HCT116 (cell line): Measurements from ENCODE around the gene VPS35L. TPM values are rescaled to one million over a fixed set of nuclear protein-coding genes. Genes with fewer than 3 reads are reported as not detected.

Experiments
- ATAC-seq: fragments of 200-7000 bp; cut with Tn5 transposase; 2 replicates; pipeline ENCODE4 v1.9.1; 2020; ENCODE audit warnings: mild to moderate bottlenecking, moderate library complexity
- BruUV-seq: library from RNA; stranded (reverse); fragments of 400-500 nt; replicated peaks from 2 replicates; lab custom pipeline; 2021; lab: Mats Ljungman, UMichigan
- CTCF ChIA-PET: fragments of 300-600 bp; sonication (Branson Sonifier 250); formaldehyde crosslinking; loops from one replicate; lab custom pipeline; 2021; ENCODE audit warnings: antibody characterized with exemption; lab: Charles Lee
- POLR2A ChIA-PET: fragments of 300-600, 350-600 bp; sonication (Branson Sonifier 250); formaldehyde crosslinking; loops from one replicate; lab custom pipeline; 2021; ENCODE audit warnings: antibody characterized with exemption; lab: Charles Lee
- RAD21 ChIA-PET, 2 experiments: fragments of 300-600 bp; sonication (Branson Sonifier 250); formaldehyde crosslinking; loops; one replicate each; lab custom pipeline; 2023; ENCODE audit warnings: low total read pairs in 2 of 2; ENCODE audit not compliant: uncharacterized antibody in 2 of 2, unreplicated experiment in 2 of 2, low non-redundant PET in 1 of 2; lab: Charles Lee
- DNase-seq: peaks from one replicate; pipeline ENCODE4 v3.0.0-alpha.2; 2010; ENCODE audit warnings: low read depth, low spot score
- H2AFZ ChIP-seq: fragments of 200-600 bp; shearing (Covaris generic), sonication (generic); 2 replicates; pipeline ENCODE4 v1.6.1; 2017; ENCODE audit warnings: low read depth, mixed run types, mixed read lengths, antibody characterized with exemption, low read length; ENCODE audit not compliant: poor library complexity, severe bottlenecking
- H3K27ac ChIP-seq: 2 replicates; pipeline ENCODE4 v1.5.1; 2012; ENCODE audit warnings: low read depth, low read length
- H3K27me3 ChIP-seq: fragments of 200-600 bp; sonication (generic); 2 replicates; pipeline ENCODE4 v1.6.1; 2016; ENCODE audit warnings: mixed run types, low read length, mixed read lengths; ENCODE audit not compliant: insufficient read depth
- H3K36me3 ChIP-seq, 2 experiments: fragments of 200-500 bp in 1 of 2; fragments of 200-600 bp in 1 of 2; sonication (Bioruptor generic) in 1 of 2; sonication (generic) in 1 of 2; 2 replicates each; pipeline versions ENCODE4 v1.5.1 to v1.6.1; 2014 to 2016; ENCODE audit warnings: low read length in 2 of 2, inconsistent platforms in 1 of 2, mixed read lengths in 1 of 2, mixed run types in 1 of 2; ENCODE audit not compliant: insufficient read depth in 2 of 2, control insufficient read depth in 1 of 2
- H3K4me1 ChIP-seq, 2 experiments: fragments of 200-600 bp in 1 of 2; sonication (generic) in 1 of 2; 2 replicates each; pipeline versions ENCODE4 v1.5.1 to v1.6.1; 2012 to 2017; ENCODE audit warnings: low read length in 2 of 2, inconsistent platforms in 1 of 2, mild to moderate bottlenecking in 1 of 2, mixed read lengths in 1 of 2, mixed run types in 1 of 2, moderate library complexity in 1 of 2; ENCODE audit not compliant: insufficient read depth in 2 of 2, control insufficient read depth in 1 of 2
- H3K4me2 ChIP-seq: fragments of 200-600 bp; sonication (generic); 2 replicates; pipeline ENCODE4 v1.6.1; 2017; ENCODE audit warnings: mixed run types, low read length, mixed read lengths
- H3K4me3 ChIP-seq, 2 experiments: fragments of 200-600 bp in 1 of 2; sonication (generic) in 1 of 2; replicated peaks in 1 of 2; 2 replicates each; pipeline ENCODE4 v1.5.1; 2011 to 2016; ENCODE audit warnings: low read length in 2 of 2, control low read depth in 1 of 2, low read depth in 1 of 2, mild to moderate bottlenecking in 1 of 2, mixed read lengths in 1 of 2, mixed run types in 1 of 2
- H3K79me2 ChIP-seq: fragments of 200-600 bp; sonication (generic); 2 replicates; pipeline ENCODE4 v1.6.1; 2017; ENCODE audit warnings: mild to moderate bottlenecking, mixed run types, low read length, moderate library complexity, mixed read lengths; ENCODE audit not compliant: insufficient read depth
- H3K9ac ChIP-seq: fragments of 200-600 bp; sonication (generic); 2 replicates; pipeline ENCODE4 v1.6.1; 2016; ENCODE audit warnings: low read length, mixed read lengths
- H3K9me2 ChIP-seq: fragments of 200-600 bp; sonication (generic), shearing (Covaris generic); 2 replicates; pipeline ENCODE4 v1.6.1; 2017; ENCODE audit warnings: mixed run types, mild to moderate bottlenecking, moderate library complexity; ENCODE audit not compliant: insufficient read depth
- H3K9me3 ChIP-seq, 2 experiments: fragments of 200-500 bp in 1 of 2; fragments of 200-600 bp in 1 of 2; sonication (Bioruptor generic) in 1 of 2; sonication (generic) in 1 of 2; 2 replicates each; pipeline ENCODE4 v1.6.1; 2014 to 2017; ENCODE audit warnings: low read length in 2 of 2, mixed read lengths in 2 of 2, inconsistent platforms in 1 of 2, low read depth in 1 of 2, mild to moderate bottlenecking in 1 of 2, mixed run types in 1 of 2, moderate library complexity in 1 of 2; ENCODE audit not compliant: control insufficient read depth in 1 of 2, insufficient read depth in 1 of 2
- H4K20me1 ChIP-seq: fragments of 200-600 bp; sonication (generic), shearing (Covaris generic); 2 replicates; pipeline ENCODE4 v1.6.1; 2017; ENCODE audit warnings: mixed run types, mild to moderate bottlenecking, moderate library complexity; ENCODE audit not compliant: insufficient read depth
- ATF3 ChIP-seq: IDR thresholded peaks from 2 replicates; pipeline ENCODE4 v1.6.1; 2012
- EGR1 ChIP-seq: IDR thresholded peaks from 2 replicates; pipeline ENCODE4 v1.6.1; 2012; ENCODE audit warnings: low read depth
- ELF1 ChIP-seq: IDR thresholded peaks from 2 replicates; pipeline ENCODE4 v1.6.1; 2012; ENCODE audit warnings: low read depth, borderline replicate concordance
- EZH2 ChIP-seq: fragments of 200-600 bp; sonication (generic); IDR thresholded peaks from 2 replicates; pipeline ENCODE4 v1.6.1; 2017; ENCODE audit warnings: antibody characterized with exemption, mixed run types
- EZH2phosphoT487 ChIP-seq: fragments of 200-600 bp; IDR thresholded peaks from 2 replicates; pipeline ENCODE4 v1.6.1; 2018; ENCODE audit warnings: antibody characterized with exemption, borderline replicate concordance
- FOSL1 ChIP-seq: IDR thresholded peaks from 2 replicates; pipeline ENCODE4 v1.6.1; 2012; ENCODE audit warnings: low read depth
- JUND ChIP-seq: IDR thresholded peaks from 2 replicates; pipeline ENCODE4 v1.6.1; 2012
- MAX ChIP-seq: IDR thresholded peaks from 2 replicates; pipeline ENCODE4 v1.6.1; 2012
- RAD21 ChIP-seq: IDR thresholded peaks from 2 replicates; pipeline ENCODE4 v1.6.1; 2012; ENCODE audit warnings: low read depth, mild to moderate bottlenecking
- SP1 ChIP-seq: IDR thresholded peaks from 2 replicates; pipeline ENCODE4 v1.6.1; 2012; ENCODE audit warnings: low read depth
- SRF ChIP-seq: IDR thresholded peaks from 2 replicates; pipeline ENCODE4 v1.6.1; 2012; ENCODE audit warnings: low read depth
- TCF7L2 ChIP-seq: IDR thresholded peaks from 2 replicates; pipeline ENCODE4 v1.7.0; 2011; ENCODE audit warnings: borderline replicate concordance, inconsistent platforms; ENCODE audit not compliant: insufficient read depth, insufficient read length; ENCODE audit errors: extremely low read depth
- ZFX ChIP-seq: fragments of 450-650 bp; IDR thresholded peaks from 2 replicates; pipeline ENCODE4 v1.6.1; 2017
- ZNF274 ChIP-seq: fragments of 200-500 bp; sonication (Bioruptor generic); IDR thresholded peaks from 2 replicates; pipeline ENCODE4 v1.6.1; 2014; ENCODE audit warnings: mild to moderate bottlenecking, low read depth, low read length, inconsistent platforms
- intact Hi-C: fragments of 100-400 bp; cut with micrococcal nuclease; formaldehyde crosslinking; loops from 2 replicates; pipeline ENCODE4 v1.10.0; 2022
- total RNA-seq: library from RNA; stranded (reverse); gene quantifications from one replicate; pipeline ENCODE4 v1.2.1, GENCODE V29; 2021; ENCODE audit not compliant: unreplicated experiment

Gene VPS35L
- total RNA-seq, 1 experiment from 2014 or later: 21.4 TPM

- BruUV-seq: no TSS peak
- H3K9me2 ChIP-seq: no peaks in the 10 kb centered on the region
- POLR2A ChIA-PET: no interaction called here
Observed at GRCh38 chr16:19681637-19682036, 126.1 kb downstream of the VPS35L start.

GRCh38 chr16:19683453-19684236 is 128.1 kb downstream of the VPS35L start:
- ChIA-PET CTCF (no interaction called here), RAD21 (no interaction called here), POLR2A (no interaction called here)
- Histone ChIP-seq H4K20me1 (no peaks in the 10 kb centered on the region), H3K27me3 (no peaks in the 10 kb centered on the region), H3K27ac (no peak overlapping the region), H3K4me3 (no peak overlapping the region), H3K36me3 (no peaks in the 10 kb centered on the region; a peak in 1 of 4 replicates), H3K9ac (no peak overlapping the region), H2AFZ (no peak overlapping the region), H3K79me2 (no peaks in the 10 kb centered on the region), H3K9me3 (no peaks in the 10 kb centered on the region), H3K9me2 (no peaks in the 10 kb centered on the region), H3K4me1 (no peaks in the 10 kb centered on the region), H3K4me2 (no peak overlapping the region)
- DNase-seq (no peak), ATAC-seq (no peak)
- no peak for TF ChIP-seq ZFX
- no peak for TF ChIP-seq RAD21
- TF ChIP-seq ATF3: no peak
- no peak for TF ChIP-seq SRF
- no peak for TF ChIP-seq JUND
- no peak for TF ChIP-seq EZH2phosphoT487
- no peak for TF ChIP-seq EGR1
- TF ChIP-seq ELF1: no peak
- TF ChIP-seq SP1: no peak
- no peak for TF ChIP-seq TCF7L2
- TF ChIP-seq EZH2: no peak
- no peak for TF ChIP-seq ZNF274
- no peak for TF ChIP-seq MAX
- TF ChIP-seq FOSL1: no peak
- no TSS peak for BruUV-seq
- intact Hi-C loops: no loop called here

More at GRCh38 chr16:19681637-19682036, 126.1 kb downstream of the VPS35L start:
- H3K36me3 ChIP-seq: no peaks in the 10 kb centered on the region; a peak in 1 of 4 replicates
- H3K27ac ChIP-seq: no peak overlapping the region
- no peaks in the 10 kb centered on the region for H3K79me2 ChIP-seq
- ChIA-PET CTCF (no interaction called here), RAD21 (no interaction called here)
- no peak overlapping the region for H3K9ac ChIP-seq
- no peaks in the 10 kb centered on the region for H3K4me1 ChIP-seq
- no peaks in the 10 kb centered on the region for H3K27me3 ChIP-seq
- TF ChIP-seq EZH2phosphoT487: no peak
- TF ChIP-seq TCF7L2: no peak
- H3K4me3 ChIP-seq: no peak overlapping the region
- ATAC-seq (no peak), DNase-seq (no peak)
- H2AFZ ChIP-seq: no peak overlapping the region
- no peak overlapping the region for H3K4me2 ChIP-seq
- intact Hi-C loops: no loop called here
- H3K9me3 ChIP-seq: no peaks in the 10 kb centered on the region
- no peaks in the 10 kb centered on the region for H4K20me1 ChIP-seq
